ENCODE data around the gene PROX2.

Gene PROX2

DNA sequence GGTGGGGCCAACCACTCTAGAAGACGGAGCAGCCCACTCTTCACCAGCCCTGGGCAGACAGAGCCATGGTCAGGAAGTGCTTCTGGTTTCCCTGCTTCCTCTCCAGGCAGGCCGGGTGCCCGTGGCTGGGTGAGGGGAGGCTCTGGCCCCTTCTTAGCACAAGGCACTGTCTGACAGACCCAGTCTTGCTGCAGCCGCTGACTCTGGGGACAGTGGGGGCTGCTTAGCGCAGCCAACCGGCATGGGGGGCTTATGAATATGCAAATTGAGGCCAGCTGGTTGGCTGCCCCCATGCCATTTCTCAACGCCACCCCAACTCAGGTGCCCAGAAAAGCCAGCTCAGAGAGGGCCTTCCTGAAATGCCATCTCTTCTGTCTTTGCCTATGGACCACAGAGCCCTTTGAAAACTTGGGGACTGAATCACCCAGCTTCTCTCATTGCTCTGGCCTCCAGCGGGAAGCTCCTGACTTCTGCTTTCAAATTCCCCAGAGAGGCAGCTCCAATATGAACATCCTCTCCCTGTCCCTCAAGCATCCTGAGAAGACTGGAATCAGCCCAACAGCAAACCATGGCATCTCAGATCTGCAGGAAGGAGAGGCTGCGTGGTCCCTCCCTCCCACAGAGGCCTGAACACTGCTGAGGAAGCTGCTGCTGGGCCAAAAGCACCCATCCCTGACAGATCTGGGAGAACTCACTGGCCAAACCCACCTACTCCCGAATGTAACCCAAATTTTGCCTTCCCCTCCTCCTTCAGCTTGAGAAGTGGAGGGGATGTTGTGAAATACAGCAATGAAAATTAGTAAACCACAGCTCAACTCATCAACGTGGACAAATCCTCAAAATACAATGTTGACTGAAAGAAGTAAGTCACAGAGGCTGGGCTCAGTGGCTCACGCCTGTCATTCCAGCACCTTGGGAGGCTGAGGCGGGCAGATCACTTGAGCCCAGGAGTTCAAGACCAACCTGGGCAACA is at the start of gene PROX2:
TSS of gene PROX2 (minus strand) at position 205 of the 973 bp plus-strand sequence. CDS start 12,311 bp downstream, outside the sequence.
- DNase-seq = peak in 7 of 51 donors; percentile 6 to 42 (median 8)

DNA sequence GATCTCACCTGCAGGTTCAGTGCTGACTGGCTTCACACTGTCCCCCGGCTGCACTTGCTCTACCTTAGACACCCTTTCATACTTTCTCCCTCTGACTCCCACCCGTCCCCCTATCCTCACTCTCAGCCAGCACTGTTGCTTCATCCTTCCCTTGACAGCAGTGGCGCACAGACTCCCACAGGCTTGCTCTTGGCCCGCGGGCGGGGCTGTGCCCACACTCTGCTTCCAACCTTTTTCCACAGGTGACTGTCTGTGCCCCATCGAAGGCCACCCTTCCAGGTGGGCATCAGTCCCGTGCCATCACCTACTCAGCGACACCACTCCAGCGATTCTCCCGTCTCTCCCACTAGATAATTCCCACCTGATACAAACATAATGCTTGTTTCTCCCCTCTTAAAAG is 48.1 kb upstream of the PROX2 start:
- DNase-seq = no peak

DNA sequence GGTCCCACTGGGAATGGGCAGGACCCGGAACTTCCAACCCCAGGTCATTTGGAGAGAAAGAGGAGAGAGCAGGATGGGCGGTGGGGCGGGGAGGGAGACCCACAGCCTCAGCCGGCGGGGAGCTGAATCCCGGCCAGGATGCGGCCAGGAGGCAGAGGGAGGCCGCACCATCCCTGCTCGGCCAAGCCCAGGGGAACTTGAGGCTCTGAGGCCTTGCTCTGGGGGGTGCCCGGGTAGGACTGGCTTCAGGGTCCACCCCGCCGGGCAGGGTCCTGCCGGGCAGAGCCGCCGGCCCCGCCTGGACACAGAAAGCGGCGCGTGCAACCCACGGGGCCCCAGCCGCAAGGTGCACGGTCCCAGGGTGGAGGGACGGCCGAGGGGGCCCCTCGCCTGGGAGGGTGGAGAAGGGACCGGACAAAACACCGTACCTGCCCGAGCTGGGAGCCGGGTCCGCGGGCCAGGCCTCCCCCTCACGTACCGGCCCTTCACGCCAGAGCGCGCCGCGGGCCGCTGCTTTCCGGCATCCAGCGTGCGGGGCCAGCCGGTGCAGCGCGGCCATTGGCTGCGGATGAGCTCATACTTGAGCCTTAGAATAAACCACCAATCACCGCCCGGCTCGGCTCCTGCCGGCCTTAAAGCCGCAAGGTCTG is 46.9 kb upstream of the PROX2 start, which contains the start of gene RPS6KL1:
TSS of gene RPS6KL1 (minus strand) at position 509 of the 650 bp plus-strand sequence. CDS start 1,719 bp downstream, outside the sequence.
- peak in 50 of 51 donors; percentile 31 to 94 (median 79) for DNase-seq

GRCh38 chr14:74921987-74922751 is 46.2 kb upstream of the PROX2 start:
- DNase-seq = no peak

DNA sequence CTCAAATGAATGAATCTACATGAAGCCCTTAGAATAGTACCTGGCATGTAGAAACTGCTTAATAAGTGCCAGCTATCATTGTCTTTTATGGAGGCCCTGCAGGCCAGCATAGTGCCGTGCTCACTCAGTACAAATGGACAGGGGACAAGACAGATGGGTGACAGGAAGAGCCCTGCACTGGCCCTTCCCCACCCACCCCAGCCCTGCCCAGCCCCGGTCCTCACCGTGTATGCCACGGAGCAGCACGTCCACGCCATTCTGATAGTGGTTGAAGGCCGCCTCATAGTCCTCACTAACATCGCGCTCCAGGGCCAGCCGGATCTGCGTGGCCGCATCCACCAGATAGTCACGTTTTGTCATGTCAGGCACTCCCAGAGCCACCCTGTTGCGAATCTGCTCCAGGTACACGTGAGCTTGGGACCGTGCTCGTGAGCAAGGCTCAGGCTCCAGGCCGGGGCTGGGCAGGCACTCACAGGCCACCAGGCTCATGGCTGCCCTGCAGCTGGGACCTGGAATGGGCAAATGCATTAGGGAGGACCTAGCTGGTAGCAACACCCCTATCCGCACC is 45.2 kb upstream of the PROX2 start:
- DNase-seq = no peak

- DNase-seq = no peak
Observed at GRCh38 chr14:74920281-74920680, 44.3 kb upstream of the PROX2 start.

GRCh38 chr14:74919421-74920165 is 43.6 kb upstream of the PROX2 start:
- DNase-seq = peak in 1 of 51 donors; percentile 38

DNA sequence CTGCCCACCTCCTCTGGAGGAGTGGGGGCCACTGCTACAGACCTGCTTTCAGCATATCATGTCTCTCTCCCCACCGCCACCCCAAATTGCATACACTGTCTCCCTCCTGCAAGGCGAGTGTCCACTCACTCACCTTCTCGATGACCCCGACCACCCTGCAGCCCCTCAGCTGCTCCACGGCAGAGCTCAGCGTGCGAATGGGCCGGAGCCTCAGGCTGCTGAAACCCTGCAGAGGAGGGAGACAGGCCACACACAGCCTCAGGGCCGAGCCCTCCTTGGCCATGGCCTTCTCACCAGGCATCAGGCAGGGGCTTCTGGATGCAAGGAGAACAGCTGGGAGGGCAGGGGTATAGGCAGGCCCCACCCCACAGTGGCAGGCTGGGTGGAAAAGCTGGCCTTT is 42.4 kb upstream of the PROX2 start:
- DNase-seq = no peak

DNA sequence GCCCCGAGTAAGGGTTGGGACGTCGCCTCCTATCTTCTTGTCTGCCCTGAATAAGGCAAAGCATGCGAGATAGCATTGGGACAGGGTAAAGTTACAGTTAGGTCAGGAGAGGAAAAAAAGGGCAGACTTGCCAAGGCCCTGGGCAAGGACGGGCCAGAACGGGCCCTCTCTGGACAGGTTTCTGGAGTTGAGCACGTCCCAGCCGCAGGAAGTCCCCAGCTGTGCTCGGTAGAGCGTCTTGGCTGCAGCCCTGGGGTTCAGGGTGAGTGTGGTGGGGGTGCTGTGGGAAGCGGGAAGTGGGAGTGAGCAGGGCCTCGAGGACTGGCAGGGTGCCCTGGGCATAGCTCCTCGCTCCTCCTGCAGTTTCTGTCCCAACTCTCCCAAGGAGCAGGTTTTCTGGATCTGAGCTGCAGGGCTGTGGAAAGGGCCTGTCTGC is 41.7 kb upstream of the PROX2 start:
- DNase-seq = peak in 30 of 51 donors; percentile 8 to 66 (median 41)

- DNase-seq = no peak
Observed at GRCh38 chr14:74917178-74917543, 41.2 kb upstream of the PROX2 start.

GRCh38 chr14:74915826-74916225 is 39.9 kb upstream of the PROX2 start:
- no peak for DNase-seq

DNA sequence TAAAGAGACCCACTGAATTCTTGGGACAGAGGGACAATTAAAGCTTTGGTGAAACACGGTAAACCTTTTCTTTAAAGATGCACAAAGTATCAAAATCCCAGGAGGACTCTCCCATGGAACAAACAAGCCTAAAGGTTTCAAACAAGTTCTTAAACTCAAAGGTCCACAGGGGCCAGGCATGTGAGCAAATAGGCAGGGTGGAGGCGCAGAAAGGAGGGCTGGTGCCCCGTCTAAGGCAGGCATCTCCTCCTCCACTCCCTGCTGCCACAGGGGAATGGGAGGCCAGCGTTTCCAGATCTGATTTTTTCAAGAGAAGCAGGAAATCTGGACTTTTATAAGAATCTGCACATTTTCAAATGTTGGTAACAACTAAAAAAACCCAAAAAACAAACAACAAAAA is 39.5 kb upstream of the PROX2 start:
- no peak for DNase-seq

DNA sequence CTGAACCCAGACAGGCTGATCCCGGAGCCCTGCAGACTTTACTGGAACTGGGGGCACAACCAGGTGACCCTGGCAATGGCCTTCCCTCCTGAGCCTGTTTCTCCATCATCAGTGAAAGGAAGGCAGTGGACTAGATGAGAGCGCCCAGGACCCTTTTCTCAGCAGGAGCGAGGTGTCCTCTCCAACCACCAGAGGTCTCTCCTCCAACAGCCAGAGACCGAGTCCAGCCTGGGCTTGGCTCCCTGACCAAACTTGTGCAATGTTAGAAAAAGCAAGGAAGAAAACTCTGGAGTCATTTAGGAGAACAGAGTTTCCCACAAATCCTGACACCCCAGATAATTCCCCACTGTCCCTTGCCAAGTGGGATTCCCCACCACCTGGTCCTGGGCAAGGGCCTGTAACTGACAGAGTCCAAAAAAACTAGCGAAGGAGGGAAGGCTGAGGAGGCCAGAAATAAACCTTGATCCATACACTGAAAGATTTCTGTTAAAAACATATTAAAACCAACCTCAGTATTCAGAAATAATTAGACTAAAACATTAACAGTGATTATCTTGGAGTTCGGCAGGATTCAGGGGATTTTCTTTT is 38.1 kb upstream of the PROX2 start:
- DNase-seq = peak in 39 of 51 donors; percentile 11 to 76 (median 42)

- no peak for DNase-seq
Observed at GRCh38 chr14:74913393-74913910, 37.5 kb upstream of the PROX2 start.

DNA sequence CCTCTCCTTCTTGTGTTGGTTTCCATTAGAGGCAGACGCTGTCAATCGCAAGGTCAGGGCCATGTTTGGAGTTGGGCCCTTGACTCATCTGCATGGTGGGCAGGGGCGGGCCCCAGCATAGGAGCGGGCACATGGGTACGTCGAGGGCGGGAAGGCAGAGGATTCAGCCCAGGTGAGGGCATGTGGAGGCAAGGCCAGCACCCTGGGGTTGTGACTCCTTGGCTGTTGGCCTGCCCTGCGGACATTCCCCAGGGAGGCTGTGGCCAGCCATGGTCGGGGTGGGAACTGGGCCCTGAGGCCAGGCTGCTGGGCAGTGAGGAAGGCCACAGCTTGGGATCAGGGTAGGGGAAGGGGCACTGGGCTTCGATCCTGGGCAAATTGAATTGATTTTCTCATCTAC is 36.9 kb upstream of the PROX2 start:
- DNase-seq = no peak

DNA sequence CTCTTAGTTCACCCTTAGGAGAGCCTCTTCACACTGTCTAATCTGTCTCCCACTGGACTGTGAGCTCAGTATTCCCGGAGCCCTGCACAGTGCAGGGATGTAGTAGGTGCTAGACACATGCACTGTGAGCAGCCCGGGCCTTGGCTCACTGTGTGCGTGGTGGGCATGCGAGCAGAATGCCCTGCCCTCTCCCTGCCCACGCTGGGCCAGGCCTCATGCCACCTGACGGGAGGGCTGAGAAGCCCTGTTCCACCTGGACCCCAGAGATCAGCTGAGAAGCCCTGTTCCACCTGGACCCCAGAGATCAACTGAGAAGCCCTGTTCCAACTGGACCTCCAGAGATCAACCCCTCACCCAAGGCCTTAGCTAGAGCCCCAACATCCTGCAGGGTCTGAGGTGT is 36.2 kb upstream of the PROX2 start:
- DNase-seq = no peak

- DNase-seq = no peak
Observed at GRCh38 chr14:74911704-74912103, 35.8 kb upstream of the PROX2 start.

GRCh38 chr14:74911221-74911620 is 35.3 kb upstream of the PROX2 start:
- DNase-seq = no peak

DNA sequence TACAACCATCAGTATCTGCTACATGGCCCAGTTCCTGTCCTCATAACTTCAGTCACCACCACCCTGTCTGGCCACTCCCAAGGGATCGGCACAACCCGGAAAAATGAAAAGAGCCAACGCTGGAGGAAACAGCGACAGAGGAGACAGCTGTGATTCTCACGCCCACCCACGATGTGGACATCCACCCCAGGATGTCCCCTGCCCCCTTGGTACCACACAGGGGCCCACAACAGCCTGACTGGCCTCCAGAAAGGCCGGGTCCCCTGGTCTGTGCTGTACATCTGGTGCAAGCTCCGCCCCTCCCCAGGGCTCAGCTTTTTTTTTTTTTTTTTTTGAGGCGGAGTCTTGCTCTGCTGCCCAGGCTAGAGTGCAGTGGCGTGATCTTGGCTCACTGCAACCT is 34.6 kb upstream of the PROX2 start:
- no peak for DNase-seq

GRCh38 chr14:74909911-74910310 is 34.0 kb upstream of the PROX2 start:
- DNase-seq = no peak
